ACC112 (cell line): ENCODE measurements around the gene FAM228A.
"Not testable (repeated sequence)": the region's sequence is repeated elsewhere in the genome, so short reads cannot be mapped to it uniquely, and the experiment has no call there.

Source experiments
- H2AFZ ChIP-seq: fragments of 200-600 bp; sonication (generic); one replicate; pipeline ENCODE4 v1.6.0; 2017; ENCODE audit warnings: antibody characterized with exemption, low read length; ENCODE audit not compliant: unreplicated experiment
- H3K27ac ChIP-seq: fragments of 200-600 bp; sonication (generic); 2 replicates; pipeline ENCODE4 v1.5.1; 2014; ENCODE audit warnings: low read depth, mild to moderate bottlenecking, antibody characterized with exemption, low read length, moderate library complexity
- H3K27me3 ChIP-seq: fragments of 200-600 bp; sonication (generic); 2 replicates; pipeline ENCODE4 v1.6.1; 2014; ENCODE audit warnings: mild to moderate bottlenecking, antibody characterized with exemption, low read length, moderate library complexity, mixed read lengths; ENCODE audit not compliant: insufficient read depth
- H3K36me3 ChIP-seq: fragments of 200-600 bp; sonication (generic); 2 replicates; pipeline ENCODE4 v1.6.1; 2016; ENCODE audit warnings: mild to moderate bottlenecking, antibody characterized with exemption, low read length, moderate library complexity, mixed read lengths; ENCODE audit not compliant: insufficient read depth
- H3K4me1 ChIP-seq: fragments of 200-600 bp; sonication (generic); one replicate; pipeline ENCODE4 v1.6.1; 2016; ENCODE audit warnings: low read length, mixed read lengths; ENCODE audit not compliant: insufficient read depth, unreplicated experiment, control insufficient read depth
- H3K4me3 ChIP-seq: fragments of 200-600 bp; sonication (generic); 2 replicates; pipeline ENCODE4 v1.5.1; 2014; ENCODE audit warnings: mild to moderate bottlenecking, low read depth, low read length
- H3K79me2 ChIP-seq: fragments of 200-600 bp; sonication (generic); one replicate; pipeline ENCODE4 v1.6.0; 2016; ENCODE audit warnings: low read length; ENCODE audit not compliant: control insufficient read depth, unreplicated experiment, insufficient read depth

FAM228A gene

GRCh38 chr2:24190503-24190902, 15.7 kb downstream of the FAM228A start:
- no peak overlapping the region for H3K4me3 ChIP-seq
- no peaks in the 10 kb centered on the region for H3K79me2 ChIP-seq
- no peaks in the 10 kb centered on the region for H3K4me1 ChIP-seq
- 0 out of 2 replicates have a peak, but pooled peaks cover 3% of the 10 kb centered on the region for H3K27me3 ChIP-seq
- H3K27ac ChIP-seq: no peak overlapping the region
- H2AFZ ChIP-seq: no peak overlapping the region
- H3K36me3 ChIP-seq: no peaks in the 10 kb centered on the region

- Histone ChIP-seq H3K79me2 (no peaks in the 10 kb centered on the region), H3K4me3 (no peak overlapping the region), H3K27me3 (0 out of 2 replicates have a peak, but pooled peaks cover 3% of the 10 kb centered on the region), H3K27ac (no peak overlapping the region), H3K4me1 (no peaks in the 10 kb centered on the region), H3K36me3 (no peaks in the 10 kb centered on the region), H2AFZ (no peak overlapping the region)
These were observed 16.3 kb downstream of the FAM228A start for GRCh38 chr2:24191156-24191555.

DNA sequence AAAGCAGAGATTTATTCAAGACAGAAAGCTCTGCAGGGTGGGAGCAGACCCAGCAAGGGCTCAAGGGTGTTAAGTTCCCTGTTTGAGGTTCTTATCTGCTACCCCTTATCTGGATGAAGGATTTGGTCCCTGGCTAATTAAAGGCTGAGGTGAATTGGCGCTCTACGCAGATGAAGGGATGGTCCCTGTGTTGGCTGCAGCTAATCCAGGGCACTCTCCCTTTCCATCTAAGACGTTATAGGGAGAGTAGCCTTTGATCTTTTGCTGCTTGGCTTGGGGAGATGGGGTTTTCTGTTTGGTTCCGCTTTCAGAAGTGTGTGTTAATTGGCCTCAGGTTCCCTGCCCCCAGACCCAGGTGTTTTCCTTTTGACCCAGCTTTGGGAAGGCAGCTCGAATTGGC, 17.0 kb downstream of the FAM228A start:
- H3K27ac ChIP-seq: no peak overlapping the region
- no peaks in the 10 kb centered on the region for H3K79me2 ChIP-seq
- no peaks in the 10 kb centered on the region for H3K4me1 ChIP-seq
- no peak overlapping the region for H3K4me3 ChIP-seq
- H3K36me3 ChIP-seq: no peaks in the 10 kb centered on the region
- 0 out of 2 replicates have a peak, but pooled peaks cover 3% of the 10 kb centered on the region for H3K27me3 ChIP-seq
- no peak overlapping the region for H2AFZ ChIP-seq

DNA sequence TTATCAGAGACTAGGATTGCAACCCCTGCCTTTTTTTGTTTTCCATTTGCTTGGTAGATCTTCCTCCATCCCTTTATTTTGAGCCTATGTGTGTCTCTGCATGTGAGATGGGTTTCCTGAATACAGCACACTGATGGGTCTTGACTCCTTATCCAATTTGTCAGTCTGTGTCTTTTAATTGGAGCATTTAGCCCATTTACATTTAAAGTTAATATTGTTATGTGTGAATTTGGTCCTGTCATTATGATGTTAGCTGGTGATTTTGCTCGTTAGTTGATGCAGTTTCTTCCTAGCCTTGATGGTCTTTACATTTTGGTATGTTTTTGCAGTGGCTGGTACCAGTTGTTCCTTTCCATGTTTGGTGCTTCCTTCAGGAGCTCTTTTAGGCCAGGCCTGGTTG, 22.4 kb downstream of the FAM228A start:
- H3K36me3 ChIP-seq, H3K4me1 ChIP-seq, H2AFZ ChIP-seq, H3K27me3 ChIP-seq, H3K79me2 ChIP-seq, H3K27ac ChIP-seq, H3K4me3 ChIP-seq: not testable (repeated sequence)

DNA sequence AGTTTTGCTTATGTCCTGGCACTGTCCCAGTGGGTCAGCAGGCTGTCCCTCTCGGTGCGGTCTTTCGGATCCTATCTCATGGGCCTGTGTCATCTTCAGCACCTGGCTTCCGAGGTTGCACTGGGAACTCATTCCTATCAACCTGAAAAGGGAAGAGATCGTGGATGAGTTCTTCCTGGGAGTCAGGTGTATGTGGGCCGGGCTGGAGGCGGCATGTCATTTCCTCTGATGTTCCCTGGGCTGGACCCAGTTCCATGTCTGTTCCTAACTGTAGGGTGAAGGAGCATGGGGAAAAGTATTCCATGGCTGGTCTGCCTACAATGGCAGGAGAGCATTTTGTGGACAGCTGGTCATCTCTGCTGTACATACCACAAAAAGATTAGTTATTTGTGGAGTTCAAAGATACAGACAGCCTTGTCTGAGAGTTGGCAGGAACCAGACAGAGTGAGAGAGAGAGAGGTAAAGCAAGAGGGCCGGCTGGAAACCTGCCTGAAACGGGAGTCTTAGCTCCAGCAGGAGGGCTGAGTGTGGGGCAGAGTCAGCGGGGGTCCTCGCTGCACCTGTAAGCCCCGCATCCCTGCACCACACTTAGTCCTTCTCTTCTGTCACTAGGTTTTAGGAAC, 25.2 kb downstream of the FAM228A start:
- H2AFZ ChIP-seq: no peak overlapping the region
- H3K79me2 ChIP-seq: no peaks in the 10 kb centered on the region
- H3K4me3 ChIP-seq: no peak overlapping the region
- H3K27ac ChIP-seq: no peak overlapping the region
- no peaks in the 10 kb centered on the region for H3K27me3 ChIP-seq
- no peaks in the 10 kb centered on the region for H3K4me1 ChIP-seq
- no peaks in the 10 kb centered on the region for H3K36me3 ChIP-seq

DNA sequence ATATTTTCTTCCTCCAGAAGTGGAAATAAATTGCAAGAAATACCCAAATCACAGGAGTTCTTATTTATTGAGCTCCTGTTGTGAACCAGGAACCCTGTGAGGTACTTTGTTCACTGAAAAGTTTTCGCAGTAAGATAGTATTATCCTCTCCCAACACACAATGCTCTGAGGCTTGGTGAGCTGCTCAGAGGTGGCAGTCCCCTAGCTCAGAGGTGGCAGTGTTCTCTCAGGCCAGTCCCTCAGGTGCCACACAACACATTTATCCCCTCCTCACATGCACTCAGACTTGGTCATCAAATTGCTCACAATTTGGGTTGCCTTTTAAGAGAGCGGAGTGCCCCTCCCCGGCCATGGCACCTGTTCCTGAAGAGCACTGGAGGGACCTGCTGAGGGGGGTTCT, 25.9 kb downstream of the FAM228A start:
- Histone ChIP-seq H3K4me1 (no peaks in the 10 kb centered on the region), H3K4me3 (no peak overlapping the region), H2AFZ (no peak overlapping the region), H3K27ac (no peak overlapping the region), H3K27me3 (no peaks in the 10 kb centered on the region), H3K36me3 (no peaks in the 10 kb centered on the region), H3K79me2 (no peaks in the 10 kb centered on the region)

- Histone ChIP-seq H3K36me3 (no peaks in the 10 kb centered on the region), H3K4me1 (no peaks in the 10 kb centered on the region), H3K4me3 (no peak overlapping the region), H3K79me2 (no peaks in the 10 kb centered on the region), H3K27me3 (no peaks in the 10 kb centered on the region), H2AFZ (no peak overlapping the region), H3K27ac (no peak overlapping the region)
These were observed 28.4 kb downstream of the FAM228A start for GRCh38 chr2:24203029-24203786.

DNA sequence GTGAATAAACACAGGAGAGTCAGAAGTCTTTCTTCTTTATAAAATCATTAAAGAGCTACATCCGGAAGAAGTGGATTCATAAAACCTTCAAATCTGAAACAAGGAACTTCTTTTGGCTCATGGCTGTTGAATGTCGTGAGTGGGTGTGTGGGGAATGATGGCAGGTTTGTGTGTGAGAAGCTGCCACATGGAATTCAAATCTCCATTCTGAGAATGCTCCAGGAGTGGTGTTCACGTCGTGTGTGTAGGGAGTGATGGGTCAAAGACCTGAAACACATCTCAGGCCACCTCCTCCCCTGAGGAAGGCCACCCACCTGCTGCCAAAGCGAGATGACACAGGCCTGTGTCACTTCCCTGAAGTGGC, 28.9 kb downstream of the FAM228A start:
- H3K79me2 ChIP-seq: no peaks in the 10 kb centered on the region
- H2AFZ ChIP-seq: no peak overlapping the region
- no peak overlapping the region for H3K4me3 ChIP-seq
- no peaks in the 10 kb centered on the region for H3K27me3 ChIP-seq
- H3K27ac ChIP-seq: no peak overlapping the region
- H3K4me1 ChIP-seq: no peaks in the 10 kb centered on the region
- H3K36me3 ChIP-seq: no peaks in the 10 kb centered on the region

GRCh38 chr2:24204505-24204904, 29.7 kb downstream of the FAM228A start:
- Histone ChIP-seq H3K36me3 (no peaks in the 10 kb centered on the region), H3K79me2 (no peaks in the 10 kb centered on the region), H3K4me3 (no peak overlapping the region), H3K27me3 (no peaks in the 10 kb centered on the region), H3K4me1 (no peaks in the 10 kb centered on the region), H2AFZ (no peak overlapping the region), H3K27ac (no peak overlapping the region)

- Histone ChIP-seq H3K27me3 (no peaks in the 10 kb centered on the region), H3K4me3 (no peak overlapping the region), H3K4me1 (no peaks in the 10 kb centered on the region), H3K27ac (no peak overlapping the region), H3K79me2 (no peaks in the 10 kb centered on the region), H2AFZ (no peak overlapping the region), H3K36me3 (no peaks in the 10 kb centered on the region)
These were observed 30.3 kb downstream of the FAM228A start for GRCh38 chr2:24205131-24205530.

DNA sequence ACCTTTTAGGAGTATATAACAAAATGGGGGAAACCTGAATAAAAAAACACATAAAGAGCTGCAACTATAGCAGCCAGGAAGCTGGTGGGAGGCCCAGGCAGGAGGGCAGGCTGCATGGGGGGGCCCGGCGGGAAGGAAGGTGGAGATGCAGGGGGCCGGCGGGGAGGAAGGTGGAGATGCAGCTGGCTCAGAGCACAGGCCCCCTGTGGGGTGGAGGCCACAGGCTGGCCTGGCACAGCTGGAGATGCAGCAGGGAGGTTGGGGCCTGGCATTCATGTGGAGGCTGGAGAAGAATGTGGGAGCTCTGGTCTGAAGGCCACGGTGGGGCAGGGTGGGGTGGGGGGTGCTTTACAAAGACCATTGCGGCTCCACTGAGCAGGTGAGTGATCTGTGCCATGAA, 31.4 kb downstream of the FAM228A start:
- Histone ChIP-seq H2AFZ (no peak overlapping the region), H3K27ac (no peak overlapping the region), H3K4me3 (no peak overlapping the region), H3K36me3 (no peaks in the 10 kb centered on the region), H3K27me3 (no peaks in the 10 kb centered on the region), H3K79me2 (no peaks in the 10 kb centered on the region), H3K4me1 (no peaks in the 10 kb centered on the region)
